ENCODE results near the gene DDOST.

The DDOST gene

GRCh38 chr1:20661207-20662109 lies at the start of gene DDOST:
Gene DDOST (minus strand): TSS chr1:20661369. CDS start chr1:20661350, 19 bp downstream.
- peak; percentile 95 to 96 for DNase-seq (ENCODE audit: low read depth in 2 of 2)

GRCh38 chr1:20710469-20711284 lies 49.5 kb upstream of the DDOST start:
- DNase-seq (ENCODE audit: low read depth in 2 of 2) = no peak

GRCh38 chr1:20709868-20710267 lies 48.7 kb upstream of the DDOST start:
- no peak for DNase-seq (ENCODE audit: low read depth in 2 of 2)

- no peak for DNase-seq (ENCODE audit: low read depth in 2 of 2)
Measured at GRCh38 chr1:20708891-20709290, 47.7 kb upstream of the DDOST start.

GRCh38 chr1:20708057-20708456 lies 46.9 kb upstream of the DDOST start:
- DNase-seq (ENCODE audit: low read depth in 2 of 2) = no peak

GRCh38 chr1:20706841-20707240 lies 45.7 kb upstream of the DDOST start:
- DNase-seq (ENCODE audit: low read depth in 2 of 2) = no peak

GRCh38 chr1:20705203-20705755 lies 44.1 kb upstream of the DDOST start:
- no peak for DNase-seq (ENCODE audit: low read depth in 2 of 2)

GRCh38 chr1:20704390-20705202 lies 43.4 kb upstream of the DDOST start:
- DNase-seq (ENCODE audit: low read depth in 2 of 2) = no peak

GRCh38 chr1:20703124-20703756 lies 42.1 kb upstream of the DDOST start:
- DNase-seq (ENCODE audit: low read depth in 2 of 2) = no peak

- no peak for DNase-seq (ENCODE audit: low read depth in 2 of 2)
Measured at GRCh38 chr1:20702416-20702815, 41.2 kb upstream of the DDOST start.

- no peak for DNase-seq (ENCODE audit: low read depth in 2 of 2)
Measured at GRCh38 chr1:20701847-20702246, 40.7 kb upstream of the DDOST start.

GRCh38 chr1:20701446-20701845 lies 40.3 kb upstream of the DDOST start:
- DNase-seq (ENCODE audit: low read depth in 2 of 2) = no peak

- DNase-seq (ENCODE audit: low read depth in 2 of 2) = no peak
Measured at GRCh38 chr1:20700636-20701215, 39.6 kb upstream of the DDOST start.

GRCh38 chr1:20699558-20699957 lies 38.4 kb upstream of the DDOST start:
- DNase-seq (ENCODE audit: low read depth in 2 of 2) = no peak

GRCh38 chr1:20698195-20698910 lies 37.2 kb upstream of the DDOST start:
- DNase-seq (ENCODE audit: low read depth in 2 of 2) = no peak

- DNase-seq (ENCODE audit: low read depth in 2 of 2) = no peak
Measured at GRCh38 chr1:20697563-20697962, 36.4 kb upstream of the DDOST start.

GRCh38 chr1:20696397-20697333 lies 35.5 kb upstream of the DDOST start:
- DNase-seq (ENCODE audit: low read depth in 2 of 2) = peak; percentile 58 to 63

- no peak for DNase-seq (ENCODE audit: low read depth in 2 of 2)
Measured at GRCh38 chr1:20695515-20695914, 34.3 kb upstream of the DDOST start.

- no peak for DNase-seq (ENCODE audit: low read depth in 2 of 2)
Measured at GRCh38 chr1:20693623-20694022, 32.5 kb upstream of the DDOST start.
